Activated T-helper 1 cell treated with anti-CD3 and anti-CD28 coated beads, Interleukin-12 subunit alpha, Interleukin-12 subunit beta, Interleukin-2, Interleukin-4 antibody, amounts not matched to agents 30 ng/mL and 10 ng/mL and 1 ng/mL, durations not matched to agents 14 hours and 24 hours and 36 hours (primary cell): ENCODE measurements around the gene SMLR1. TPM values are rescaled to one million over a fixed set of nuclear protein-coding genes. Genes with fewer than 3 reads are reported as not detected.

Experiments used
- DNase-seq: peaks from one replicate; pipeline ENCODE4 v3.0.0; 2021; ENCODE audit warnings: low spot score
- H3K27ac Mint-ChIP-seq: one replicate; pipeline ENCODE4 v1.8.0; 2021; ENCODE audit warnings: mild to moderate bottlenecking, mixed read lengths
- H3K27me3 Mint-ChIP-seq: one replicate; pipeline ENCODE4 v1.8.0; 2022; ENCODE audit warnings: mild to moderate bottlenecking, moderate library complexity, mixed read lengths; ENCODE audit not compliant: insufficient read depth
- H3K36me3 Mint-ChIP-seq: one replicate; pipeline ENCODE4 v1.8.0; 2021; ENCODE audit warnings: low read depth, mixed read lengths
- H3K4me1 Mint-ChIP-seq: one replicate; pipeline ENCODE4 v1.8.0; 2021; ENCODE audit warnings: low read depth, mixed read lengths
- H3K4me3 Mint-ChIP-seq: one replicate; pipeline ENCODE4 v1.8.0; 2021; ENCODE audit warnings: mild to moderate bottlenecking, moderate library complexity, mixed read lengths
- H3K9me3 Mint-ChIP-seq: one replicate; pipeline ENCODE4 v1.8.0; 2021; ENCODE audit warnings: mixed read lengths
- intact Hi-C: fragments of 100-400 bp; cut with micrococcal nuclease; formaldehyde crosslinking; loops from one replicate; pipeline ENCODE4 v1.15.1; 2024
- total RNA-seq: library from RNA; stranded (reverse); gene quantifications from 2 replicates; pipeline ENCODE4 v1.2.3, GENCODE V29; 2022

Gene SMLR1
- total RNA-seq, 1 donor from 2014 or later = not detected

GRCh38 chr6:130848945-130849344 lies 21.7 kb downstream of the SMLR1 start:
- H3K4me1 Mint-ChIP-seq = peaks cover 7% of the 10 kb centered on the region
- H3K27ac Mint-ChIP-seq = no peak overlapping the region
- no peak overlapping the region for H3K4me3 Mint-ChIP-seq
- peak; percentile 29 for DNase-seq
- no peaks in the 10 kb centered on the region for H3K9me3 Mint-ChIP-seq
- intact Hi-C loops = loop anchor here (10.0 kb wide), 1 partner anchor 824 kb away; no protein-coding TSS in a partner anchor
- no peaks in the 10 kb centered on the region for H3K36me3 Mint-ChIP-seq
- H3K27me3 Mint-ChIP-seq = no peaks in the 10 kb centered on the region

DNA sequence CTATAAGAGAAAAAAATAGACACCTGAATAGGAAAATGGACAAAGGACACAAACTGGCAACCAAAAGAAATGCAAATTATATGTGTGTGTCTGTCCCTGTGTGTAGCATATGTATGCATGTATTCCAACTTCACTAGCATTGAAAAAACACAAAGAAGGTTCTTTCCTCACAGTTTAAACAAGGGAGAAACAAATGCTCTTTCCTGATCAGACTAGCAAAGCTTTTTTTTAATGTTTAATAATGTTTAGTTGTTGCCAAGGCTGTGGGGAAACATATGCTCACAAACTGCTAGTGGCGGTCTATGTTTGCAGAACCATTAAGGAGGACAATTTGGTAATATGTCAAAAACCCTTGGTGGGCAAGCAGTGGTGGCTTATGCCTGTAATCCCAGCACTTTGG lies 22.4 kb downstream of the SMLR1 start:
- no peaks in the 10 kb centered on the region for H3K27me3 Mint-ChIP-seq
- H3K4me1 Mint-ChIP-seq = peaks cover 7% of the 10 kb centered on the region
- no peaks in the 10 kb centered on the region for H3K9me3 Mint-ChIP-seq
- intact Hi-C loops = loop anchor here (10.0 kb wide), 1 partner anchor 825 kb away; no protein-coding TSS in a partner anchor
- H3K4me3 Mint-ChIP-seq = no peak overlapping the region
- H3K27ac Mint-ChIP-seq = no peak overlapping the region
- DNase-seq = no peak
- H3K36me3 Mint-ChIP-seq = no peaks in the 10 kb centered on the region

DNA sequence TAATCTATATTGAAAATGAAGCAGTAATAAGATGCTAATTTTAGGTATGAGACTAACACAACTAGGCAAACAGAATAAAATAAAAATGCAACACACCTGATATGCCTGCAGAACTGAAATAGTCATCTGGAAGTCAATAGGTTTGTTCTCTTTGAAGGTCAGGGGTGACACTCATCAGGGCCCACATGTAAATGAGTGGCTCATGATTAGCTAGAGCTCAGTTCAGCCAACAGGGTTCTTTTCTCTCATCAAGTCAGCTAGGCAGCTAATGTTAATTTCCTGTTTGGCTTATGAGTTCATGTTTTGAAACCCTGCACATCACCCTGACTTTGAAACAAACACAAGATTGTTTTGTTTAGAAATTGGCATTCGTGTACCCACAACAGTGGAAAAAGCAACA lies 23.8 kb downstream of the SMLR1 start:
- intact Hi-C loops = no loop called here
- no peak overlapping the region for H3K27ac Mint-ChIP-seq
- no peak for DNase-seq

DNA sequence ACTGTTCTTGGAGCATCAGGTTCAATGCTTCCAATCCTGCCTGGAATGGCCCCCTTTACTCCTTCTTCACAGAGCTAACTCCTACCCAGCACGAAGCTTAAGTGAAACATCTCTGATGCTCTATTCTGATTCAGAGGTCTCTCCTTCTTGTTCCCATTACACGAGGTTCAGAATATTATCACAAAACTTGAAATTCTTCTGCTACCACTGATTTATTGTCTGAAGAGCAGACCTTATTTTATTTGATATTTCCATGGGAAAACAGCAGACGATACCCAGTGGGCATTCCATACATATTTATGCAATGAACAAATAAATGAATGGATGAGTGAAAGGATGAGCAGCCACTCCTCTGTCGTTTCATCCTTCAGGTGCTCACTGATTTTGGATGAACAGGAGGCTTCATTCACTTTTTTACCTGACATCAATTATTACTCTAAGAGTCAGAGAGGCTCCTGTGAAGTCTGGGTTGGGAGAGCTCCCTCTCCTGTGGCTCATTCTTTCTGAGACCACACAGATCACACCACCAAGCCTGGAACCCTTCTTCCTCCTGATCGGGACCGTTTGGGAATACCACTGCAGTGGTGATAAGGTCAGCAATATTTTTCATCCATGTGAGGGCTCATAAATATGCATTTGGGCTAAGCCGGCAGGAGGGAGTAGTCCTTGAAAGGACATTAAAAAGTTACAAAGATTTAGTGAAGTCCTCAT lies 25.8 kb downstream of the SMLR1 start:
- no peak for DNase-seq
- intact Hi-C loops = no loop called here
- Mint-ChIP-seq H3K27me3 (no peaks in the 10 kb centered on the region), H3K4me3 (no peak overlapping the region), H3K9me3 (no peaks in the 10 kb centered on the region), H3K27ac (no peak overlapping the region), H3K36me3 (no peaks in the 10 kb centered on the region), H3K4me1 (peaks cover 7% of the 10 kb centered on the region)

More for the DNA sequence above, 23.8 kb downstream of the SMLR1 start:
- H3K4me3 Mint-ChIP-seq = no peak overlapping the region
- no peaks in the 10 kb centered on the region for H3K27me3 Mint-ChIP-seq
- H3K9me3 Mint-ChIP-seq = no peaks in the 10 kb centered on the region
- peaks cover 7% of the 10 kb centered on the region for H3K4me1 Mint-ChIP-seq
- no peaks in the 10 kb centered on the region for H3K36me3 Mint-ChIP-seq

GRCh38 chr6:130853555-130854183 lies 26.5 kb downstream of the SMLR1 start:
- Mint-ChIP-seq H3K4me3 (no peak overlapping the region), H3K9me3 (no peaks in the 10 kb centered on the region), H3K36me3 (no peaks in the 10 kb centered on the region), H3K27me3 (no peaks in the 10 kb centered on the region), H3K27ac (no peak overlapping the region), H3K4me1 (peaks cover 5% of the 10 kb centered on the region)
- no peak for DNase-seq
- intact Hi-C loops = no loop called here

DNA sequence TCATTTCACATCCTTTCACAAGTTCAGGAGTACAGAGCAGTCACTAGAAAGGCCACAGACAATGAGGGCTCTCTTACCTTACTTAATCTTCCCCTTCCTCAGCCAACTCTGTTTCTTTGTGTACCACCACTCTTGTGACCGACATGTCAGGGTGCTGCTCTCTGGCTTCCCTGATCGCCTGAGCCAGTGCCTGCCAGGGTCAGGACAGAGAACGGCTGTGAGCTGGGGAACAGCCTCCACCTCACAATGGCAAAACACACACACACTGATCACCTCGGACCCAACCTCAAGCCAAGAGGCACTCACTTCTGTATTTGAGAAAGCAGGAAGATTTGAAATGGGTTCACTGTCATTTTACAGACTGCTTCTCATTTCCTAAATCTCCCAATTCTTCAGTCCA lies 30.8 kb downstream of the SMLR1 start:
- intact Hi-C loops = no loop called here
- no peaks in the 10 kb centered on the region for H3K27me3 Mint-ChIP-seq
- no peaks in the 10 kb centered on the region for H3K9me3 Mint-ChIP-seq
- DNase-seq = no peak
- no peak overlapping the region for H3K27ac Mint-ChIP-seq
- H3K4me3 Mint-ChIP-seq = no peak overlapping the region
- H3K36me3 Mint-ChIP-seq = no peaks in the 10 kb centered on the region
- no peaks in the 10 kb centered on the region for H3K4me1 Mint-ChIP-seq

DNA sequence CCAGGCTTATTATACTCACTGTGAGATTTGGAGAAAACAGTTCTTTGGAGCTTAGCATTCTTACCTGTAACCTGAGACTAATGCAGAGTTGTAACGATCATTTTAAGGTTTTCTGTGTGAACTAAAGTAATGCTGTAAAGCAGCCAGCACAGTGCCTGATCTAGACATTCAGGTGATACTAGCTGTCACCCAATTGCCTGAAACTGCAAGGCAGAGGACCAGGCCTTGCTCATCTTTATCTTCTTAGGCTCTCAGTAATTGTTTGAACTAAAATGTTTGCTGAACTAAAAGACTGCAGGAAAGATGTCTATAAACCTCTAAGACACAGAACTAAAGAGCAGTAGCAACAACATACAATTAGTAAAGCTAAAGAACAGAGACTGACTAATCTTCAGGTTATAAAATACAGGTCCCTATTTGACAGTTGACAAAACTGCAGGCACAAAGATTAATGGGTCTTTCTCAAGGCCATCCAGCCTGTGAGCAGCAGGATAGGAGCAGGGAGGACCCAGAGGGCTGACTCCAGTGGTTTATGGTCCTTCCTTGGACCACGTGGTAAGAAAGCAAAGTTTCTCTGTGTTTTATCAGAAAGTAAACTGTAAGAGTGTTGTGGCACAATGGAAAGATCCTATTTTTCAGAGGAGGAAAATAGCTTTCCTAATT lies 31.4 kb downstream of the SMLR1 start:
- Mint-ChIP-seq H3K4me3 (no peak overlapping the region), H3K9me3 (no peaks in the 10 kb centered on the region), H3K27me3 (no peaks in the 10 kb centered on the region), H3K36me3 (no peaks in the 10 kb centered on the region), H3K27ac (no peak overlapping the region), H3K4me1 (no peaks in the 10 kb centered on the region)
- no peak for DNase-seq
- intact Hi-C loops = no loop called here

GRCh38 chr6:130859161-130859867 lies 32.1 kb downstream of the SMLR1 start:
- no peak overlapping the region for H3K27ac Mint-ChIP-seq
- H3K4me3 Mint-ChIP-seq = no peak overlapping the region

GRCh38 chr6:130862370-130862769 lies 35.2 kb downstream of the SMLR1 start:
- Mint-ChIP-seq H3K4me1 (no peaks in the 10 kb centered on the region), H3K27ac (no peak overlapping the region), H3K27me3 (no peaks in the 10 kb centered on the region), H3K4me3 (no peak overlapping the region), H3K9me3 (no peaks in the 10 kb centered on the region), H3K36me3 (no peaks in the 10 kb centered on the region)
- DNase-seq = no peak
- intact Hi-C loops = no loop called here

More at GRCh38 chr6:130859161-130859867, 32.1 kb downstream of the SMLR1 start:
- Mint-ChIP-seq H3K36me3 (no peaks in the 10 kb centered on the region), H3K9me3 (no peaks in the 10 kb centered on the region), H3K4me1 (no peaks in the 10 kb centered on the region), H3K27me3 (no peaks in the 10 kb centered on the region)
- no peak for DNase-seq
- intact Hi-C loops = no loop called here

DNA sequence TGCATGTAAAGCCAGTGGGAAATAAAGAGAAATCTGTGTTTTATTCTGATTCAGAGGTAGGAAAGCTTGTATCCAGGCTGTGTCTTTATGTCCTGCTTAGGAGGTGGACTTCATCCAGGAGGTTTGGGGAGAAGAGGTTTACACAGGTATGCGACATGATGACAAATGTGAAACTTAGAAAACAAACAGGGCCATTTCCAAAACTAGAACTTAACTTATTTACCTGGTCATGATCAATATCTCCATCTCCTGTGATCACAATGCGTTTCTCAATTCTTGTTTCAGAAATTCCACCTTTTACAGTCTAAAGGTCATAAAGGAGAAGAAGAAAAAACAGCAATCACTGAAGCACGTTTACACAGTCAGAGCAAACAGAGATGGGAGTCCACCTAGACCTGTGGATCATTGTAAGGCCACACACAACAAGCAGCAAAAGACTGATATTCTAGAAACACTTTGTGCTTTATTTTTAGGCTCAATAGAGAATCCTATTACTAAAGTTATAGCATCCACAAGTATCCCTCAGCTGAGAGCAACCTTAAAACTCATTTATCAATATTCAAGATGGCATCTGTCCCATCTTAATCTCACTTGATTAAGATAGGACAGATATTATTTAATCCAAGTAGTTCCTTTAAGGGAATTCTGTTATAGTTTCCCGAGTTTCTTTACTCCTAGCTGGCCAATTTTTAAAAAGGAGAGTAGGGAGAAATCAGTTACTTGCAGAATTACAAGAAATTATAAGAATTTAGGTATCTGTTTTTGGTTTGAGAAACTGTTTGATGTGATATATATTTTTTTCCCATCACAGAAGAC lies 36.4 kb downstream of the SMLR1 start:
- Mint-ChIP-seq H3K27me3 (no peaks in the 10 kb centered on the region), H3K27ac (no peak overlapping the region), H3K4me1 (no peaks in the 10 kb centered on the region), H3K36me3 (no peaks in the 10 kb centered on the region), H3K9me3 (no peaks in the 10 kb centered on the region), H3K4me3 (no peak overlapping the region)
- DNase-seq = no peak
- intact Hi-C loops = no loop called here

DNA sequence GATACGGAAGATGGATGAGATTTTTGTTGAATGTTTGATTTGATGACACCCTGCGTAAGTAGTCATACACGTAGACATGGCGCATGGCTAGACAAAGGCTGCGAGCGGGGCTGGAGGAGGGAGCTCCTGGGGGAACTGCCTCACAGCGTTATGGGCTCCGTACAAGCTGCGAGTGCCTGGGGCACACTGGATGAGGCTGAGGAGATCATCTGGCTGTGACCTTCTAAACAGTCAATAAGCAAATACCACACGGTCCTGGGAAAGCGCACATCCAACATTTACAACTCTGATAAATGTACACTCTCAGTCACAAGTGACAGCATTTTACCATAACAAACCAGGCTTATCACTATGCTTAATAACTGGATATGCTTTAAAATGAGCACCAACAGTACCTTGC lies 37.1 kb downstream of the SMLR1 start:
- Mint-ChIP-seq H3K9me3 (no peaks in the 10 kb centered on the region), H3K4me3 (no peak overlapping the region), H3K27ac (no peak overlapping the region), H3K4me1 (no peaks in the 10 kb centered on the region), H3K36me3 (no peaks in the 10 kb centered on the region), H3K27me3 (no peaks in the 10 kb centered on the region)
- DNase-seq = no peak
- intact Hi-C loops = no loop called here

DNA sequence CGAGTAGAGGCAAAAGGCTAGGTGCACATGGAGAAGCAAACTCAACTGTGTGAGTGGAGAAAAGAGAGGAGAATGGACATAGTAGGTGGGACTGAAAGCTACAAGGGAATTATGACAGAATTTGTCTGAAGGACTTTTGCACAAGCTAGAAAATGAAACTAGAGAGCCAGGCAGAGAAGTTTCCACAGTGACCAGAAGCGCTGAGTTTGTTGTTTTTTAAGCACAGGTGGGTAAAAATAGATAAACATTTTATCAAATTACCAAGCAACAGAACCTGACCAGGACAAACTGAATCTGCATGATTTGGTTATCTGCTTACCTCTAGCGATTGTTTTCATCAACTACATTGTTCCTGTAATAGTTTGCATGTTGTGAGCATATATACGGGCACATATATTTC lies 38.6 kb downstream of the SMLR1 start:
- H3K27ac Mint-ChIP-seq = no peak overlapping the region
- H3K36me3 Mint-ChIP-seq = no peaks in the 10 kb centered on the region
- H3K27me3 Mint-ChIP-seq = no peaks in the 10 kb centered on the region
- H3K9me3 Mint-ChIP-seq = no peaks in the 10 kb centered on the region
- no peaks in the 10 kb centered on the region for H3K4me1 Mint-ChIP-seq
- H3K4me3 Mint-ChIP-seq = no peak overlapping the region
- intact Hi-C loops = no loop called here
- DNase-seq = no peak
